Spleen (tissue), 11 donors: ENCODE results near the gene TIGD3. TPM values are rescaled to one million over a fixed set of nuclear protein-coding genes. Genes with fewer than 3 reads are reported as not detected.

ENCODE experiments used
- DNase-seq: peaks from one replicate; pipeline ENCODE4 v3.0.0-alpha.2; 2020
- H3K27ac ChIP-seq, 8 donors: fragments of 200-600 bp; sonication (generic) in 7 of 8; 1 replicate in 4 of 8; 2 replicates in 4 of 8; pipeline versions ENCODE4 v1.5.0 to v1.8.0; 2016 to 2021; ENCODE audit warnings: inconsistent platforms in 4 of 8, mild to moderate bottlenecking in 4 of 8, moderate library complexity in 1 of 8
- H3K27me3 ChIP-seq, 7 donors: fragments of 200-600 bp; sonication (generic) in 6 of 7; replicated peaks in 1 of 7; 1 replicate in 4 of 7; 2 replicates in 3 of 7; pipeline versions ENCODE4 v1.5.0 to v1.8.0; 2016 to 2021; ENCODE audit warnings: inconsistent platforms in 3 of 7, mild to moderate bottlenecking in 1 of 7
- H3K36me3 ChIP-seq, 6 donors: fragments of 200-600 bp; sonication (generic) in 5 of 6; 1 replicate in 4 of 6; 2 replicates in 2 of 6; pipeline versions ENCODE4 v1.5.0 to v1.8.0; 2016 to 2021; ENCODE audit warnings: inconsistent platforms in 2 of 6
- H3K4me1 ChIP-seq, 6 donors: fragments of 200-600 bp; sonication (generic) in 5 of 6; 1 replicate in 3 of 6; 2 replicates in 3 of 6; pipeline versions ENCODE4 v1.5.0 to v1.8.0; 2016 to 2021; ENCODE audit warnings: inconsistent platforms in 3 of 6
- H3K4me3 ChIP-seq, 8 donors: fragments of 200-600 bp; sonication (generic) in 7 of 8; 1 replicate in 4 of 8; 2 replicates in 4 of 8; pipeline versions ENCODE4 v1.5.0 to v1.8.0; 2016 to 2021; ENCODE audit warnings: inconsistent platforms in 4 of 8, mild to moderate bottlenecking in 4 of 8, moderate library complexity in 2 of 8
- H3K9me3 ChIP-seq, 8 donors: fragments of 200-600 bp; sonication (generic) in 7 of 8; 1 replicate in 4 of 8; 2 replicates in 4 of 8; pipeline versions ENCODE4 v1.5.0 to v1.8.0; 2016 to 2021; ENCODE audit warnings: inconsistent platforms in 4 of 8
- CTCF ChIP-seq, 11 experiments: fragments of 200-600 bp in 7 of 11; fragments of 450-650 bp in 4 of 11; sonication (generic) in 4 of 11; IDR thresholded peaks in 8 of 11; conservative IDR thresholded peaks in 3 of 11; 1 replicate in 7 of 11; 2 replicates in 4 of 11; pipeline versions ENCODE4 v1.4.0 to v1.8.0; 2016 to 2021; ENCODE audit warnings: antibody characterized with exemption in 11 of 11, inconsistent platforms in 4 of 11, mild to moderate bottlenecking in 1 of 11
- POLR2A ChIP-seq, 3 donors: fragments of 450-650 bp; IDR thresholded peaks; one replicate each; pipeline ENCODE4 v1.5.1; 2017; ENCODE audit warnings: antibody characterized with exemption in 3 of 3, mild to moderate bottlenecking in 1 of 3
- POLR2AphosphoS5 ChIP-seq, 3 donors: sonication (generic); formaldehyde crosslinking; IDR thresholded peaks; one replicate each; pipeline ENCODE4 v1.5.1; 2017; ENCODE audit warnings: antibody characterized with exemption in 3 of 3
- WGBS, 5 donors: extraction: QIAGEN DNeasy Blood & Tissue Kit in 3 of 5; methylation state at CpG; one replicate each; pipeline versions ENCODE4 v1.1.5 to v1.1.7; 2013 to 2018; 5-methylcytosine and 5-hydroxymethylcytosine counted together
- intact Hi-C: fragments of 100-400 bp; cut with DNase I; formaldehyde crosslinking; loops from one replicate; pipeline ENCODE4 v1.15.0; 2023; ENCODE audit warnings: low total_unique reads
- polyA plus RNA-seq, 3 donors: library from polyadenylated mRNA; stranded (reverse); fragments of 200-250 nt; gene quantifications; one replicate each; pipeline ENCODE4 v1.2.1, GENCODE V29; 2013
- total RNA-seq, 7 donors: library from RNA; depleted of rRNA in 3 of 7; stranded (reverse); fragments of >200 nt in 3 of 7; fragmentation: NEBNext Ultra II Directional in 4 of 7; extraction: Animal tissue kit (Norgen Biotek cat#: 25700) in 4 of 7; gene quantifications; one replicate each; pipeline versions ENCODE4 v1.1.0 to v1.2.1, GENCODE V29; 2016 to 2021
- donor health status: healthy with polysubstance abuse.
- donor health status: DM: no; HTN: no; CAD: no; lungs with moderate emphysema.
- donor health status: DM: no; HTN: no; CAD: no.
- donor health status: Bipolar disorder and iron deficiency.
- donor health status: healthy.
- donor health status: DM: no; HTN: no; CAD: no.
- donor health status: DM: yes; HTN: yes; CAD: no.

TIGD3 gene
- total and polyA plus RNA-seq, 10 donors = 0.56 to 2.7 (median 0.93) TPM

GRCh38 chr11:65356394-65356972, 1.9 kb downstream of the TIGD3 start:
- peaks cover 14 to 31% (median 21%) of the 10 kb centered on the region in 6 donors for H3K4me1 ChIP-seq
- H3K9me3 ChIP-seq = no peaks in the 10 kb centered on the region
- H3K27me3 ChIP-seq = peaks cover 0 to 22% (median 0%) of the 10 kb centered on the region in 7 donors
- no peak overlapping the region for H3K27ac ChIP-seq
- intact Hi-C loops = no loop called here
- 92 to 97% (median 94%) methylated on average over 14 to 30 of the region's 30 CpGs for WGBS, 5 donors
- H3K36me3 ChIP-seq = peaks cover 0 to 14% (median 13%) of the 10 kb centered on the region in 6 donors
- TF ChIP-seq POLR2A (IDR thresholded peaks at IDR 0.05) (no peak), POLR2AphosphoS5 (IDR thresholded peaks at IDR 0.05) (no peak), CTCF (IDR thresholded peaks at IDR 0.05 in 8 of 11, conservative IDR thresholded peaks at IDR 0.05 in 3 of 11) (no peak)
- H3K4me3 ChIP-seq = no peak overlapping the region
- DNase-seq = no peak

GRCh38 chr11:65357856-65358356, 3.4 kb downstream of the TIGD3 start:
- no peak for DNase-seq
- intact Hi-C loops = no loop called here
- H3K36me3 ChIP-seq = peaks cover 0 to under 1% (median 0%) of the 10 kb centered on the region in 6 donors
- WGBS, 5 donors = 86 to 91% (median 88%) methylated on average over 8 of the region's 8 CpGs
- TF ChIP-seq POLR2A (IDR thresholded peaks at IDR 0.05) (no peak), POLR2AphosphoS5 (IDR thresholded peaks at IDR 0.05) (no peak), CTCF (IDR thresholded peaks at IDR 0.05 in 8 of 11, conservative IDR thresholded peaks at IDR 0.05 in 3 of 11) (no peak)
- H3K27ac ChIP-seq = no peak overlapping the region
- H3K4me3 ChIP-seq = no peak overlapping the region
- no peaks in the 10 kb centered on the region for H3K9me3 ChIP-seq
- H3K27me3 ChIP-seq = peaks cover 0 to 22% (median 0%) of the 10 kb centered on the region in 7 donors
- H3K4me1 ChIP-seq = peaks cover 14 to 45% (median 29%) of the 10 kb centered on the region in 6 donors

DNA sequence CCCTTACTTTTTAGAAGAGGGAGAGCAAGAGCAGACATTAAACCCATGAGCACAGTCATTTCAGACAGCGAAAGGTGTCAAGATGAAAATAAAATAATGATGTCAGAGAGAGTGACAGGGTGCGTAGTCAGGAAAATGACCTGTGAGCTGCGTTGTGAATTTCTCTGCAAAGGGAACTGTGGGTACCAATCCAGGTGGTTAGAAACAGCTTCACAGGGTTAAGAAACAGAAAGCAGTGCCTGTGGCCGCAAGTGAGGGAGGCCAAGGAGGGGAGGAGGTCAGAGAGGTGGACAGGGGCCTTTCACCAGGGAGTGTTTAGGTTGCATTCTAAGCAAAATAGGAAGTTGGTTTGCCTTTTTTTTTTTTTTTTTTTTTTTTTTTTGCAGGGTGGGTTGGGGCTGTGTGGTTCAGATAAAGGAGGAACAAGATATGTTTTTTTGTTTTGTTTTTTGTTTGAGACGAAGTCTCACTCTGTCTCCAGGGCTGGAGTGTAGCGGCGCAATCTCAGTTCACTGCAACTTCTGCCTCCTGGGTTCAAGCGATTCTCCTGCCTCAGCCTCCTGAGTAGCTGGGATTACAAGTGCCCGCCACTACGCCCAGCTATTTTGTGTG, 7.9 kb downstream of the TIGD3 start:
- WGBS, 5 donors = 30 to 52% (median 46%) methylated on average over 10 of the region's 10 CpGs
- no peaks in the 10 kb centered on the region for H3K9me3 ChIP-seq
- no peaks in the 10 kb centered on the region for H3K36me3 ChIP-seq
- no peaks in the 10 kb centered on the region for H3K27me3 ChIP-seq
- DNase-seq = peak; percentile 77
- TF ChIP-seq CTCF (IDR thresholded peaks at IDR 0.05 in 8 of 11, conservative IDR thresholded peaks at IDR 0.05 in 3 of 11) (no peak), POLR2AphosphoS5 (IDR thresholded peaks at IDR 0.05) (peak in 1 of 3 donors; percentile 14)
- peak overlapping the region in 1 of 8 donors; percentile 51 for H3K4me3 ChIP-seq
- peak overlapping the region; percentile 14 to 88 (median 78) for H3K27ac ChIP-seq
- H3K4me1 ChIP-seq = peaks cover 6 to 35% (median 19%) of the 10 kb centered on the region in 6 donors
- intact Hi-C loops = no loop called here

DNA sequence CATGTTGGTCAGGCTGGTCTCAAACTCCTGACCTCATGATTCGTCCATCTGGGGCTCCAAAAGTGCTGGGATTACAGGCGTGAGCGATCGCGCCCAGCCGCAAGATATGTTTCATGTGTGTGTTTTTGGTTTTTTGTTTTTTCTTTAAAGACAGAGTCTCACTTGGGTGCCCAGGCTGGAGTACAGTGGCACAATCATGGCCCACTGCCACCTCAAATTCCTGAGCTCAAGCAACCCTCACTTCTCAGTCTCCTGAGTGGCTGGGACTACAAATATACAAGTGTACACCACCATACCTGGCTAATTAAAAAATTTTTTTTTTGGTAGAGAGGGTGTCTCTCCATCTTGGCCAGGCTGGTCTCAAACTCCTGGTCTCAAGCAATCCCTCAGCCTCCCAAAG, 8.4 kb downstream of the TIGD3 start:
- DNase-seq = peak; percentile 39
- Histone ChIP-seq H3K36me3 (no peaks in the 10 kb centered on the region), H3K4me1 (peaks cover 6 to 35% (median 19%) of the 10 kb centered on the region in 6 donors), H3K4me3 (peak overlapping the region in 1 of 8 donors; percentile 51), H3K27ac (peak overlapping the region; percentile 14 to 88 (median 78)), H3K27me3 (no peaks in the 10 kb centered on the region), H3K9me3 (no peaks in the 10 kb centered on the region)
- TF ChIP-seq POLR2AphosphoS5 (IDR thresholded peaks at IDR 0.05) (no peak), POLR2A (IDR thresholded peaks at IDR 0.05) (no peak), CTCF (IDR thresholded peaks at IDR 0.05 in 8 of 11, conservative IDR thresholded peaks at IDR 0.05 in 3 of 11) (no peak)
- intact Hi-C loops = no loop called here
- 79 to 87% (median 82%) methylated on average over 6 of the region's 6 CpGs for WGBS, 5 donors
